Measurements from ENCODE around the gene P2RX7. TPM values are rescaled to one million over a fixed set of nuclear protein-coding genes. Genes with fewer than 3 reads are reported as not detected.

The P2RX7 gene
- total RNA-seq, 2 donors from 2014 or later = 0.62 to 1.7 TPM

GRCh38 chr12:121176826-121177529 lies 44.3 kb downstream of the P2RX7 start:
- no peak for TF ChIP-seq CTCF (IDR thresholded peaks at IDR 0.05)
- Histone ChIP-seq H3K9ac (ENCODE audit: low read depth in 2 of 2, low read length in 2 of 2) (no peak overlapping the region), H3K27me3 (no peaks in the 10 kb centered on the region), H3K4me3 (no peak overlapping the region), H3K4me1 (no peaks in the 10 kb centered on the region), H3K27ac (no peak overlapping the region), H3K9me3 (no peaks in the 10 kb centered on the region), H3K36me3 (no peaks in the 10 kb centered on the region)
- intact Hi-C loops (cut with DNase I) = no loop called here
- no peak for DNase-seq

GRCh38 chr12:121181181-121181580 lies 48.5 kb downstream of the P2RX7 start:
- no peaks in the 10 kb centered on the region for H3K36me3 ChIP-seq
- no peaks in the 10 kb centered on the region for H3K9me3 ChIP-seq
- no peak for DNase-seq
- H3K4me1 ChIP-seq = no peaks in the 10 kb centered on the region
- H3K9ac ChIP-seq (ENCODE audit: low read depth in 2 of 2, low read length in 2 of 2) = no peak overlapping the region
- H3K4me3 ChIP-seq = no peak overlapping the region
- H3K27me3 ChIP-seq = no peaks in the 10 kb centered on the region
- H3K27ac ChIP-seq = no peak overlapping the region
- intact Hi-C loops (cut with DNase I) = no loop called here
- TF ChIP-seq CTCF (IDR thresholded peaks at IDR 0.05) = no peak

DNA sequence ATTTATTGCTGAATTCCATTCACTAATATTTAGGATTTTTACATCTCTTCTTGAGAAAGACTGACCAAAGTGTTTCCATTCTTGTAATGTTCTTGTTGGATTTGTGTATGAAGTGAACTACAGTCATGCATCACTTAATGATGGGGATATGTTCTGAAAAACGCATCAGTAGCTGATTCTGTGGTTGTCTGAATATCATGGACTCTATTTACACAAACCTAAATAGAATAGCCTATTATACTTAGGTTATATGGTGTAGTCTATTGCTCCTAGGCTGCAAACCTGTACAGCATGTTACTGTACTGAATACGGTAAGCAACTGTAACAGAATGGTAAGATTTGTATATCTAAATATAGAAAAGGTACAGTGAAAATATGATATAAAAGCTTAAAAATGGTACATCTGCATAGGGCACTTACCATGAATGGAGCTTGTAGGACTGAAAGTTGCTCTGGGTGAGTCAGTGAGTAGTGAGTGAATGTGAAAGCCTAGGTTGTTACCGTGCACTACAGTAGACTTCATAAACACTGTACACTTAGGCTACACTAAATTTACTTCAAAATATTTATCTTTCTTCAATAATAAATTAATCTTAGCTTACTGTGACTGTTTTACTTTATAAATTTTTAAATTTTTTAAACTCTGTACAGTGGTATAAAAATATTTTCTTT lies 49.7 kb downstream of the P2RX7 start:
- no peaks in the 10 kb centered on the region for H3K9me3 ChIP-seq
- no peak overlapping the region for H3K4me3 ChIP-seq
- H3K4me1 ChIP-seq = no peaks in the 10 kb centered on the region
- TF ChIP-seq CTCF (IDR thresholded peaks at IDR 0.05) = no peak
- no peak overlapping the region for H3K27ac ChIP-seq
- intact Hi-C loops (cut with DNase I) = no loop called here
- no peak for DNase-seq
- no peaks in the 10 kb centered on the region for H3K36me3 ChIP-seq
- H3K9ac ChIP-seq (ENCODE audit: low read depth in 2 of 2, low read length in 2 of 2) = no peak overlapping the region
- no peaks in the 10 kb centered on the region for H3K27me3 ChIP-seq

- no peaks in the 10 kb centered on the region for H3K27me3 ChIP-seq
- H3K4me3 ChIP-seq = no peak overlapping the region
- intact Hi-C loops (cut with DNase I) = no loop called here
- H3K9ac ChIP-seq (ENCODE audit: low read depth in 2 of 2, low read length in 2 of 2) = no peak overlapping the region
- H3K36me3 ChIP-seq = no peaks in the 10 kb centered on the region
- no peak overlapping the region for H3K27ac ChIP-seq
- TF ChIP-seq CTCF (IDR thresholded peaks at IDR 0.05) = no peak
- H3K9me3 ChIP-seq = no peaks in the 10 kb centered on the region
- no peak for DNase-seq
- H3K4me1 ChIP-seq = no peaks in the 10 kb centered on the region
Measured at GRCh38 chr12:121184425-121184824, 51.7 kb downstream of the P2RX7 start.

DNA sequence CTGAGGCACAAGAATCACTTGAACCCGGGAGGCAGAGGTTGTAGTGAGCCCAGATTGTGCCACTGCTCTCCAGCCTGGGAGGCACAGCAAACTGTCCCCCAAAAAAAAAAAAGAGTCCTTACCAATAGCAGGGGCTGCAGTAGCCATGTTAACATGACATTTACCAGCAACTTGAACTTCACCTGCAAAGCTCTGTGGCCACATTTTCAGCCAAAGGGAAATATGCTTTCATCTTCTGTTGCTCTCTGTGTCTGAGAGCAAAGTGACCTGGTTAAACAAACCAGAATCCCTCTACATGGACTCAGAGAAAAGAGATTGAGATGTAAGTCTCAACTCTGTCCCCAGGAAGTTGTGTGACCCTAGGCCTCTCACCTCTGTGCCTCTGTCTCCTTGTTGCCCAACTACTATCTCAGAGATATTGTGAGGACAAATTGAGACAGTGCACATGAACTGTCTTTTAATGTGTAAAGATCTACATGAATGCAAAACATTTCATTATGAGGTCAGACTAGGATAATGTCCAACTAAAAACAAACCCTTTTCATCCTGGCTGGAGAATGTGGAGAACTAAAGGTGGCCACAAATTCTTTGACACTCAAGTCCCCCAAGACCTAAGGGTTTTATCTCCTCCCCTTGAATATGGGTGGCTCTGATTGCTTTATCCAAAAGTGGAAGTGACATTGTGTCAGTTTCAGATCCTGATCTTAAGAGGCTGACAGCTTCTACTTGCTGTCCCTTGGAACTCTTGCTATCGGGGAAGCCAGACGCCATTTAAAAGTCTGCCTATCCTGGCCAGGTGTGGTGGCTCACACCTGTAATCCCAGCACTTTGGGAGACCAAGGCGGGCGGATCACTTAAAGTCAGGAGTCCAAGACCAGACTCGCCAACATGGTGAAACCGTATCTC lies 52.6 kb downstream of the P2RX7 start:
- no peak for DNase-seq

More for the DNA sequence above, 52.6 kb downstream of the P2RX7 start:
- Histone ChIP-seq H3K36me3 (no peaks in the 10 kb centered on the region), H3K27ac (no peak overlapping the region), H3K27me3 (no peaks in the 10 kb centered on the region), H3K4me3 (no peak overlapping the region), H3K9me3 (no peaks in the 10 kb centered on the region), H3K9ac (ENCODE audit: low read depth in 2 of 2, low read length in 2 of 2) (no peak overlapping the region), H3K4me1 (no peaks in the 10 kb centered on the region)
- no peak for TF ChIP-seq CTCF (IDR thresholded peaks at IDR 0.05)
- intact Hi-C loops (cut with DNase I) = no loop called here

Data from colonic mucosa (tissue), 4 donors.